ENCODE results near the gene MAML2.

The MAML2 gene

DNA sequence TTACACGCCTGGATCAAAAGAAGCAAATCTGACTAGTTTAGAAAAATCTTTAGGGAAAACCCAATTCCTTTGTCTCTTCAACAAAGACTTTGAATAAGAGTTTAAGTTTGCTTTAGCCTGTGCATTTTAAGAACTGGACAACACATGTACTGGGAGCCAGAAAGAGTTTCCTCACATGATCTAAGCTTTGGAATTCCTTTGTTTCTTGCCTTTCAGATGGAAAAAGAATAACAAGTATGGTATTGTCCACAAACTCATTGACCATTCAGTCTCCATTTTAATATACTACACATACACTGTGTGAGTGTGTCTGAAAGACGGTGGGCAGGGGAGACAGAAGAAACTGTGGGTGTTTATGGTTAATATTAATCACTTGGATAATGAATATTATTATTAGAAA, 205.6 kb downstream of the MAML2 start:
- DNase-seq (ENCODE audit: low spot score) (no peak), ATAC-seq (ENCODE audit: low read depth) (no peak)
- no peak overlapping the region for H3K27ac ChIP-seq (ENCODE audit: poor library complexity, severe bottlenecking)
- TF ChIP-seq, protein P1, sequence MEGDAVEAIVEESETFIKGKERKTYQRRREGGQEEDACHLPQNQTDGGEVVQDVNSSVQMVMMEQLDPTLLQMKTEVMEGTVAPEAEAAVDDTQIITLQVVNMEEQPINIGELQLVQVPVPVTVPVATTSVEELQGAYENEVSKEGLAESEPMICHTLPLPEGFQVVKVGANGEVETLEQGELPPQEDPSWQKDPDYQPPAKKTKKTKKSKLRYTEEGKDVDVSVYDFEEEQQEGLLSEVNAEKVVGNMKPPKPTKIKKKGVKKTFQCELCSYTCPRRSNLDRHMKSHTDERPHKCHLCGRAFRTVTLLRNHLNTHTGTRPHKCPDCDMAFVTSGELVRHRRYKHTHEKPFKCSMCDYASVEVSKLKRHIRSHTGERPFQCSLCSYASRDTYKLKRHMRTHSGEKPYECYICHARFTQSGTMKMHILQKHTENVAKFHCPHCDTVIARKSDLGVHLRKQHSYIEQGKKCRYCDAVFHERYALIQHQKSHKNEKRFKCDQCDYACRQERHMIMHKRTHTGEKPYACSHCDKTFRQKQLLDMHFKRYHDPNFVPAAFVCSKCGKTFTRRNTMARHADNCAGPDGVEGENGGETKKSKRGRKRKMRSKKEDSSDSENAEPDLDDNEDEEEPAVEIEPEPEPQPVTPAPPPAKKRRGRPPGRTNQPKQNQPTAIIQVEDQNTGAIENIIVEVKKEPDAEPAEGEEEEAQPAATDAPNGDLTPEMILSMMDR (IDR thresholded peaks at IDR 0.05; ENCODE audit: poor library complexity, severe bottlenecking), result no peak
- no peaks in the 10 kb centered on the region for H3K9me3 ChIP-seq (ENCODE audit: severe bottlenecking)
- no peaks in the 10 kb centered on the region for H3K36me3 ChIP-seq (ENCODE audit: low read depth)
- H3K4me1 ChIP-seq (ENCODE audit: insufficient read depth, poor library complexity, severe bottlenecking), result peaks cover 2% of the 10 kb centered on the region
- H3K27me3 ChIP-seq (ENCODE audit: insufficient read depth, poor library complexity, severe bottlenecking), result no peaks in the 10 kb centered on the region
- H3K4me3 ChIP-seq (ENCODE audit: severe bottlenecking), result no peak overlapping the region

DNA sequence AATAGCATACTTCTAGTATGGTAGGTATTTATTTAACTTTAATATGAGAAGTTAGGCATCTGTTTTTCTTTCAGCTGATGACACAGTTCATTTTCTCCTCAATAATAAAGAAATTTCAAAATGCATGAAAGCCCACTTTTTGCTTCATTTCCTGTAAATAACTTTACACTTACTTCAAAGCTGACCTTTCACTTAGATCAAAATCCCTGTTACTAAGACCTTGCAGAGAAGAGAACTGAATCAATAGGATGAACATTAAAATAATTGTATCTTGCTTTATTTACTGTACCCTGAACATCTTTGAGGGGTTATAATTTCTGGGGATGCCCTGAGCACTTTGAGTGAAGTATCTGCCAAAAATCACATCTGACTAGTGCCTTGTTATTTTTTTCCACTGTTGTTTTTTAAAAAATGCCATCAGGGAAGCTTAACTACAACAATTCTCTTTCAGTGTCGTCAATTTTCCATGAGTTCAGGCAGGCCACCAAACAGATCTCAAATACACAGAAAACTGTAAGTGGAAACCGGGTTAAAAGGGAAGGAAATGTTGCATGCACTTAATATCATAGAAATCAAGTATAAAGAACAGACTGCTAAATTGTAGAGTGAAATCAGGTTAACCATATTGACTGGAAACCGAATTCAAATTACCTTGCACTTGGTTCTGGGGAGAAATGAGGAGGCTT, 206.2 kb downstream of the MAML2 start:
- no peaks in the 10 kb centered on the region for H3K36me3 ChIP-seq (ENCODE audit: low read depth)
- H3K9me3 ChIP-seq (ENCODE audit: severe bottlenecking), result no peaks in the 10 kb centered on the region
- H3K4me3 ChIP-seq (ENCODE audit: severe bottlenecking), result no peak overlapping the region
- no peaks in the 10 kb centered on the region for H3K27me3 ChIP-seq (ENCODE audit: insufficient read depth, poor library complexity, severe bottlenecking)
- DNase-seq (ENCODE audit: low spot score), result no peak
- H3K27ac ChIP-seq (ENCODE audit: poor library complexity, severe bottlenecking), result no peak overlapping the region
- peaks cover 2% of the 10 kb centered on the region for H3K4me1 ChIP-seq (ENCODE audit: insufficient read depth, poor library complexity, severe bottlenecking)
- TF ChIP-seq, protein P1 (IDR thresholded peaks at IDR 0.05; ENCODE audit: poor library complexity, severe bottlenecking), result no peak
- ATAC-seq (ENCODE audit: low read depth), result no peak

DNA sequence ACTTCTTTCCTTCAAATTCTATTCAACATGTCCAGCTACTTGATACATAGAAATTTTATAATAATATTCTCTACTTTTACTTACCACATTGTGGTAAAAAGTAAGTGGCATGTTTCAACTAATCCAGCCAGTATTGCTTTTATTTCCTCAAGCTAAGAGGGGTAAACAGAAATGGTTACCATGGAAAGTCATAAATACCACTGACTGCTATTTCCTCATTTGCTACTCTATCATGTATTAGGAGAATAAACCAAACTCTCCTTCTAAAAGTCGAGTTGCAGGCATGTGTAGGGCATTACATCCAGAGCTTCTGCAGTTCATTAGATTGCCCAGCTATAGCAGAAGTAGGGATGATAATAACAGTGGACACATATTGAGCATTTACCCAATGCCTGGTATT, 208.4 kb downstream of the MAML2 start:
- ATAC-seq (ENCODE audit: low read depth), result peak; percentile 35; the same call in 1 of the 3 replicates
- peaks cover 2% of the 10 kb centered on the region for H3K4me1 ChIP-seq (ENCODE audit: insufficient read depth, poor library complexity, severe bottlenecking)
- H3K9me3 ChIP-seq (ENCODE audit: severe bottlenecking), result no peaks in the 10 kb centered on the region
- H3K36me3 ChIP-seq (ENCODE audit: low read depth), result no peaks in the 10 kb centered on the region
- no peak overlapping the region for H3K27ac ChIP-seq (ENCODE audit: poor library complexity, severe bottlenecking)
- TF ChIP-seq, protein P1 (IDR thresholded peaks at IDR 0.05; ENCODE audit: poor library complexity, severe bottlenecking), result no peak
- no peak for DNase-seq (ENCODE audit: low spot score)
- no peaks in the 10 kb centered on the region for H3K27me3 ChIP-seq (ENCODE audit: insufficient read depth, poor library complexity, severe bottlenecking)
- H3K4me3 ChIP-seq (ENCODE audit: severe bottlenecking), result no peak overlapping the region

DNA sequence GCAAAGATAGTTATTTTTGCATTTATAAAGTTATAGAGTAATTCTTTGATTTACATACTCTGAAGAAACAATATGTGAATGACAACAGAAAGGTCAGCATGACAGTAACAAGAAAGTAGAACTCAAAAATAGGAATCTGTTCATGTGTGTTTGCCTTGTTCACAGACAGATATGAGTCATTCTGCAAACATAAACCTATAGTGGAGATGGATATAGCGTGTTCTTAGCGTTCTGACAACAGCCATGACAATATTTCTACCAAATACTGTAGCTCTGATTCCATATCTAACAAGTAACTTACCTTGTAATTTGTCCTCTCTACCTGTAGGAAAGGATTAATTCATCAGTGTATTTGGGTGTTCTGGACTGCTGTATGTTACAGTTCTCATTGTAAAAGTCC, 210.6 kb downstream of the MAML2 start:
- no peak overlapping the region for H3K27ac ChIP-seq (ENCODE audit: poor library complexity, severe bottlenecking)
- no peaks in the 10 kb centered on the region for H3K27me3 ChIP-seq (ENCODE audit: insufficient read depth, poor library complexity, severe bottlenecking)
- no peaks in the 10 kb centered on the region for H3K9me3 ChIP-seq (ENCODE audit: severe bottlenecking)
- ATAC-seq (ENCODE audit: low read depth) (peak; percentile 73), DNase-seq (ENCODE audit: low spot score) (no peak)
- H3K4me3 ChIP-seq (ENCODE audit: severe bottlenecking), result no peak overlapping the region
- H3K36me3 ChIP-seq (ENCODE audit: low read depth), result no peaks in the 10 kb centered on the region
- TF ChIP-seq, protein P1 (IDR thresholded peaks at IDR 0.05; ENCODE audit: poor library complexity, severe bottlenecking), result no peak
- H3K4me1 ChIP-seq (ENCODE audit: insufficient read depth, poor library complexity, severe bottlenecking), result peaks cover 2% of the 10 kb centered on the region

DNA sequence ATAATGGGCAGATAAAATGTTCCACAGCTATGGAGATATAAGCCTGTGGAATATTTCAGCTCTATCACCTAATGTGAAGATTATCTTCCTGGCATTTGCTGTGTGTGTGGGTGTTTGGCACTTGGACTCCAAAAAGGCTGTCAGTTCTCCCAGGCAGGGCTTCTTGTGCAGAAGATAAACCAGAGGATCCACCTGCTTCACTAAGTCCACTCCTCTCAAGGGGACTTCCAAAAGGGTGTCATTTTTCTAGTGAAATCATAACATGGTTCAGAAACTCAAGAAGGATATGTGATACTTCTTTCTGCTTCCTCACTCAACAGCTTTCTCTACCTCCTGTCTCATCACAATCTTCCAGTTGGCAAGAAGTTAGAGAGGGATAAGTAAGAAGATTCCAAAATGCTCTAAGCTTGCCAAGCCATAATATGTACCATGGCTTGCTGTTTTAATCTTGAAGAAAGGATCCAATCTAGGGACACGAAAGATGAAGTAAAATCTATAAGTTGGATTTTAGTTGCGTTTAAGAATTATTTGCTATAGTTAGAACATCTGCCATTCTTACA, 212.9 kb downstream of the MAML2 start:
- Histone ChIP-seq H3K27ac (ENCODE audit: poor library complexity, severe bottlenecking) (no peak overlapping the region), H3K36me3 (ENCODE audit: low read depth) (no peaks in the 10 kb centered on the region), H3K27me3 (ENCODE audit: insufficient read depth, poor library complexity, severe bottlenecking) (no peaks in the 10 kb centered on the region), H3K9me3 (ENCODE audit: severe bottlenecking) (no peaks in the 10 kb centered on the region), H3K4me1 (ENCODE audit: insufficient read depth, poor library complexity, severe bottlenecking) (no peaks in the 10 kb centered on the region), H3K4me3 (ENCODE audit: severe bottlenecking) (no peak overlapping the region)
- ATAC-seq (ENCODE audit: low read depth) (no peak), DNase-seq (ENCODE audit: low spot score) (no peak)
- TF ChIP-seq, protein P1 (IDR thresholded peaks at IDR 0.05; ENCODE audit: poor library complexity, severe bottlenecking), result no peak

Data from RWPE2 (cell line).